ENCODE results near the gene GATA6.

DNA sequence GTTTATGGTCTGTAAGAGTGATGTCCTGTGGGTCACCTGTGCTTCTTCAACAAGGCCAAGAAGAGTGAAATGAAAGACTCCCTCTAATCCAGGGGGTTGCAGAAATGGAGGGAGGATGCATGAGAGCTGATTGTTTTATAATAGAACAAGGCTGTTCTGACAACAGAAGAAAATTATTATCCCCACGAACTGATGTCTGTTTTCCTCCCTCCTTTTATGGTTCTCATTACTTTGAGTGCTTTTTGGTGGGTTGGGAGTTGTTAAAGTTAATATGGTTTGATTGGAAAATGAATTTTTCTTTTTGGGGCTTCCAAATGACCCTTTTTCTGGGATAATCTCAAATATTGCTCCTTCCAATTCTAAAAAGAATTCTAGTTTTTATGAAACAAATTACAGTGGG lies 33.6 kb downstream of the GATA6 start:
- TF ChIP-seq, protein P1, sequence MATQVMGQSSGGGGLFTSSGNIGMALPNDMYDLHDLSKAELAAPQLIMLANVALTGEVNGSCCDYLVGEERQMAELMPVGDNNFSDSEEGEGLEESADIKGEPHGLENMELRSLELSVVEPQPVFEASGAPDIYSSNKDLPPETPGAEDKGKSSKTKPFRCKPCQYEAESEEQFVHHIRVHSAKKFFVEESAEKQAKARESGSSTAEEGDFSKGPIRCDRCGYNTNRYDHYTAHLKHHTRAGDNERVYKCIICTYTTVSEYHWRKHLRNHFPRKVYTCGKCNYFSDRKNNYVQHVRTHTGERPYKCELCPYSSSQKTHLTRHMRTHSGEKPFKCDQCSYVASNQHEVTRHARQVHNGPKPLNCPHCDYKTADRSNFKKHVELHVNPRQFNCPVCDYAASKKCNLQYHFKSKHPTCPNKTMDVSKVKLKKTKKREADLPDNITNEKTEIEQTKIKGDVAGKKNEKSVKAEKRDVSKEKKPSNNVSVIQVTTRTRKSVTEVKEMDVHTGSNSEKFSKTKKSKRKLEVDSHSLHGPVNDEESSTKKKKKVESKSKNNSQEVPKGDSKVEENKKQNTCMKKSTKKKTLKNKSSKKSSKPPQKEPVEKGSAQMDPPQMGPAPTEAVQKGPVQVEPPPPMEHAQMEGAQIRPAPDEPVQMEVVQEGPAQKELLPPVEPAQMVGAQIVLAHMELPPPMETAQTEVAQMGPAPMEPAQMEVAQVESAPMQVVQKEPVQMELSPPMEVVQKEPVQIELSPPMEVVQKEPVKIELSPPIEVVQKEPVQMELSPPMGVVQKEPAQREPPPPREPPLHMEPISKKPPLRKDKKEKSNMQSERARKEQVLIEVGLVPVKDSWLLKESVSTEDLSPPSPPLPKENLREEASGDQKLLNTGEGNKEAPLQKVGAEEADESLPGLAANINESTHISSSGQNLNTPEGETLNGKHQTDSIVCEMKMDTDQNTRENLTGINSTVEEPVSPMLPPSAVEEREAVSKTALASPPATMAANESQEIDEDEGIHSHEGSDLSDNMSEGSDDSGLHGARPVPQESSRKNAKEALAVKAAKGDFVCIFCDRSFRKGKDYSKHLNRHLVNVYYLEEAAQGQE (IDR thresholded peaks at IDR 0.05; ENCODE audit: insufficient read depth in 1 of 2, low read depth in 2 of 2, low read length in 2 of 2): no peak
- TF ChIP-seq POLR2AphosphoS5 (IDR thresholded peaks at IDR 0.05; ENCODE audit: low read depth, low read length): no peak
- TF ChIP-seq TAF1 (IDR thresholded peaks at IDR 0.05; ENCODE audit: borderline replicate concordance, insufficient read depth, low read length): no peak
- no peak for TF ChIP-seq SIN3A (IDR thresholded peaks at IDR 0.05; ENCODE audit: borderline replicate concordance, insufficient read depth, low read length)
